Fibroblast of villous mesenchyme (primary cell): ENCODE measurements around the gene MAMDC2. TPM values are rescaled to one million over a fixed set of nuclear protein-coding genes. Genes with fewer than 3 reads are reported as not detected.

Source experiments
- DNase-seq: peaks from one replicate; pipeline ENCODE4 v3.0.0-alpha.2; 2010; ENCODE audit warnings: low read depth
- H3K4me3 ChIP-seq: 2 replicates; pipeline ENCODE4 v1.5.1; 2011; ENCODE audit warnings: low read depth, mild to moderate bottlenecking, low read length
- total RNA-seq: library from RNA; depleted of rRNA; stranded (reverse); fragments of >200 nt; gene quantifications from 2 replicates; pipeline ENCODE4 v1.2.3, GENCODE V29; 2012
- TF ChIP-seq, protein P1 (sequence below): IDR thresholded peaks from 2 replicates; pipeline ENCODE4 v1.5.1; 2012; ENCODE audit warnings: low read depth, mild to moderate bottlenecking, low read length; ENCODE audit not compliant: insufficient read depth

The MAMDC2 gene, protein sequence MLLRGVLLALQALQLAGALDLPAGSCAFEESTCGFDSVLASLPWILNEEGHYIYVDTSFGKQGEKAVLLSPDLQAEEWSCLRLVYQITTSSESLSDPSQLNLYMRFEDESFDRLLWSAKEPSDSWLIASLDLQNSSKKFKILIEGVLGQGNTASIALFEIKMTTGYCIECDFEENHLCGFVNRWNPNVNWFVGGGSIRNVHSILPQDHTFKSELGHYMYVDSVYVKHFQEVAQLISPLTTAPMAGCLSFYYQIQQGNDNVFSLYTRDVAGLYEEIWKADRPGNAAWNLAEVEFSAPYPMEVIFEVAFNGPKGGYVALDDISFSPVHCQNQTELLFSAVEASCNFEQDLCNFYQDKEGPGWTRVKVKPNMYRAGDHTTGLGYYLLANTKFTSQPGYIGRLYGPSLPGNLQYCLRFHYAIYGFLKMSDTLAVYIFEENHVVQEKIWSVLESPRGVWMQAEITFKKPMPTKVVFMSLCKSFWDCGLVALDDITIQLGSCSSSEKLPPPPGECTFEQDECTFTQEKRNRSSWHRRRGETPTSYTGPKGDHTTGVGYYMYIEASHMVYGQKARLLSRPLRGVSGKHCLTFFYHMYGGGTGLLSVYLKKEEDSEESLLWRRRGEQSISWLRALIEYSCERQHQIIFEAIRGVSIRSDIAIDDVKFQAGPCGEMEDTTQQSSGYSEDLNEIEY
- total RNA-seq, result 11.0 and 22.9 TPM in 2 replicates

DNA sequence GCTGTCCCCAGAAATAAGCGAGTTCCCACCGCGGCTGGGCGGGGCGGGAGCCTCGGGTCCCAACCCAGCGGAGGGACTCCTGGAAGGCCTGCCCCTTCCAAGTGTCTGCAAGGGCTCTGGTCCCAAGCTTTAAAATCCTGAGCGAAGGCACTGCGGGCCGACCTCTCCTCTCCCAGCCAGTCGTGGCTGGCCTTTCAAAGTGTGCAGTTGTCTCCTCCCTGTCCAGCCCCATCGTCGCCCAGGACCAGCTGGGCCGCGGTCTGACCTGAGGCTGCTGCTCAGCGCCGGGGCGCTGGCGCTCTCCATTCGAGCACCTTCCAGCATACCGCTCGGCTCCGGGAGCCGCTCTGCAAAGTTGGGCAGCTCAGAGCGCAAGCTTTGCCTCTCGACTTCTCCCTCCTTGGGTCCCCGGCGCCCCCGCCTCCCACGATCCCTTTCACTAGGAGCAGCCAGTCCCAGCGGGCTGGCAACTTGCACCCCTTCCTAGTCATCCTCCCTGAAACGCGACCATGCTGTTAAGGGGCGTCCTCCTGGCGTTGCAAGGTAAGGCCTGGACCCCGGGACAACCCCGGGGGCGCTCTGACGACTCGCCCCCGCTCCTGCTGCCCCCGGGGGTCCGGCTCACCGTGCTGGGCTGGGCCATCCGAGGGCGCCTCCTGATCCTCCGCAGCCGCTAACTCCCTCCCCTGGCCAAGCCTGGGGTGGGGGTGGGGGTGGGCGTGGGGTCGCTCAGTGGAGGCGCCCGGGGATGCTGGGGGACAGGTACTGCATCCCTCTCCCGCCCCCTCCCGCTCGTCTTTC lies at the start of gene MAMDC2:
Gene MAMDC2 (plus strand): TSS at position 160 of the 801 bp plus-strand sequence. CDS start 350 bp downstream, at position 510.
- DNase-seq, result peak; percentile 38
- peak within 1 kb of the TSS; percentile 61 for H3K4me3 ChIP-seq
- TF ChIP-seq, protein P1, sequence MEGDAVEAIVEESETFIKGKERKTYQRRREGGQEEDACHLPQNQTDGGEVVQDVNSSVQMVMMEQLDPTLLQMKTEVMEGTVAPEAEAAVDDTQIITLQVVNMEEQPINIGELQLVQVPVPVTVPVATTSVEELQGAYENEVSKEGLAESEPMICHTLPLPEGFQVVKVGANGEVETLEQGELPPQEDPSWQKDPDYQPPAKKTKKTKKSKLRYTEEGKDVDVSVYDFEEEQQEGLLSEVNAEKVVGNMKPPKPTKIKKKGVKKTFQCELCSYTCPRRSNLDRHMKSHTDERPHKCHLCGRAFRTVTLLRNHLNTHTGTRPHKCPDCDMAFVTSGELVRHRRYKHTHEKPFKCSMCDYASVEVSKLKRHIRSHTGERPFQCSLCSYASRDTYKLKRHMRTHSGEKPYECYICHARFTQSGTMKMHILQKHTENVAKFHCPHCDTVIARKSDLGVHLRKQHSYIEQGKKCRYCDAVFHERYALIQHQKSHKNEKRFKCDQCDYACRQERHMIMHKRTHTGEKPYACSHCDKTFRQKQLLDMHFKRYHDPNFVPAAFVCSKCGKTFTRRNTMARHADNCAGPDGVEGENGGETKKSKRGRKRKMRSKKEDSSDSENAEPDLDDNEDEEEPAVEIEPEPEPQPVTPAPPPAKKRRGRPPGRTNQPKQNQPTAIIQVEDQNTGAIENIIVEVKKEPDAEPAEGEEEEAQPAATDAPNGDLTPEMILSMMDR, result no peak

DNA sequence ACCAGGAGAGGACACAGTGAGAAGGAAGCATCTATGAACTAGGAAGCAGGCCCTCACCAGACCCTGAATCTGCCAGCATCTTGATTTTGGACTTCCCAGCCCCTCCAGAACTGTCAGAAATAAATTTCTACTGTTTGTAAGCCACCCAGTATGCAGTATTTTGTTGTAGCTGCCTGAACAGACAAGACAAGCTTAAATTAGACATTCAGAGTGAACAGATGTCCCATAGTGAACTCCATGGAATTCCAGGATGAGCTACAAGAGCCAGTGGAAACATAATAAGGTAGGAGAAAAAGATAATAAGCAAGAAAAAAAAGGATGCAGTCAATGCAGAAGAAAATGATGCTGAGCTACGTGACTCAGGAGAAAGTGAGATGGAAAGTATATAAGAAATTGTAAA lies 47.8 kb upstream of the MAMDC2 start:
- no peak overlapping the region for H3K4me3 ChIP-seq
- DNase-seq, result no peak
- TF ChIP-seq, protein P1, result no peak

DNA sequence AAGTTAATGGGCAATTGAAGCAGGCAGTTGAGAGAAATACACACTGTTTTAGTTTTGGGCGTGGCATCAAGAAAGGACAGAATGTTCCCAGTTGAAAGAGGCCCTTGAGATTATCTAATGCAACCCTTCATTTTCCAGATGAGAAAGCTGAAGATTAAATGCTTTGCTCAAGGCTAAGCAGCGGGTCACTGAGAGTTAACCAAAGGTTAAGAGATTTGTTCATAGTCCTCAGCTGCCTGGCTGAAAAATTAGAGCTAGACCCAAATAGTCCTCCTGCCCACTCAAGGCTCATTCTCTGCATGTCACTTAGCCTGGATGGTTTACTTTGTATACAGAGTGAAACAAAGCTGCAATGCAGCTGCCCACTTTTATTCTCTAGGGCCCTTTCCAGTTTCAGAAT lies 46.7 kb upstream of the MAMDC2 start:
- no peak overlapping the region for H3K4me3 ChIP-seq
- TF ChIP-seq, protein P1, result no peak
- peak; percentile 77 for DNase-seq

DNA sequence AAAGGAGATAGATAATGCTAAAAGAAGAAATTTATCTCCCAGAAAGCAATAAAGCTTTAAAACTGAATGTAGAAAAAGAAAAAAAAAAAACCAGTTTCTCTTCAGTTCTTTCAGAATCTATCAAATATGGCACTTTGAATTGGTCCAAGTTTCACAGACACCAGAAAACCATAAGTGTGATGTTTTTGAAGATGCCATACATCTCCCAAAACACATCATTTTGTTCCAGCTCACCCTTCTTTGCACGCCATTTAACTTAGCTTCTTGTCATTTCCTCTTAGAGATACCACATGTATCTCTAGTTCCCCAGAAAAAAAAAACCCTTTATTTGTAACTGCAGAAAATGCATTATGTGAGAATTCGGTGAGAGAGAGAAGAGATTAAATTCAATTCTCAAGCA lies 46.1 kb upstream of the MAMDC2 start:
- DNase-seq, result no peak

DNA sequence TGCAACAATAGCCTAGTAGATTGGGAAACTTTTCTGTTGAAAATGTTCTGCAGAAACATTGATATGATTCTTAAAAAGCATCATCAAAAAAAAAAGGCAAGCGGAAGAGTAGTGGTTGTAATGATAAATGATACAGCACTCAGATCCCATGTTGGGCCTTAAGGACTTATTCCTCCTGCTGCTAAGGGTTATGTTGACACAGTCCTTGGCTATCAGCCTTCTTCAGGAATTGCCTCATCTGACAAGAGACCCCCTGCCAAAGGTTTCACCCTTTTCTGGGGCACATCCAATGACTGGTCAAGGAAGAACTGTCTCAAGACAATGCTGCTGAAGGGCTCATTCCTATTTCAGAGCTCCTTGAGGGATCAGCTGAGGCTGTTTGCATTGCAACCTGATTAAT lies 44.3 kb upstream of the MAMDC2 start:
- DNase-seq, result no peak
- TF ChIP-seq, protein P1, result no peak
- H3K4me3 ChIP-seq, result no peak overlapping the region

More for the DNA sequence above, 46.1 kb upstream of the MAMDC2 start:
- H3K4me3 ChIP-seq, result no peak overlapping the region
- TF ChIP-seq, protein P1, result no peak

DNA sequence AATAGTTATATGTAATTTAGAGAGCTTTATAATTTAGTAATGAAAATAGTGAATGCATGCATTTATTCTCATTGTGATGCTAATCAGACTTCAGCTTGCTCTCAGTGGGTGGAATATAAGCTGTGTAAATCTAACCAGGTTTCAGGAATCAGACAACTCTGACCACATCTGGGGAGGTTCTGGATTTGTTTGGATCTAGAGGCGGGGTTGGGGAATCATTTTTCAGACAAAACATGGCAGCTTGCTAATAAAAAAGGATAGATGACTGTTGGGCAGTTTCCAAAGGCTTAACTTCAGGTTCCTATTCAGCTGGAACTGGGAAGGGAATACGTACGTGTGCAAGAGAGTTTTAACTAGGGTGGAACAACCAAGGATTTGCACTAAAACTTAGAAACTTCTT lies 43.2 kb upstream of the MAMDC2 start:
- DNase-seq, result peak; percentile 59
- H3K4me3 ChIP-seq, result no peak overlapping the region
- TF ChIP-seq, protein P1, result no peak
